IMR-90 (cell line): Measurements from ENCODE around the gene C1orf74.

Source experiments
- CEBPB ChIP-seq: IDR thresholded peaks from 2 replicates; pipeline ENCODE4 v1.6.1; 2012; ENCODE audit warnings: low read depth, low read length, improper control_type of control experiment
- CTCF ChIP-seq: conservative IDR thresholded peaks from 2 replicates; pipeline ENCODE4 v1.5.1; 2012; ENCODE audit warnings: mild to moderate bottlenecking, low read depth, low read length, improper control_type of control experiment
- MAFK ChIP-seq: IDR thresholded peaks from 2 replicates; pipeline ENCODE4 v1.6.1; 2012; ENCODE audit warnings: low read depth, low read length, improper control_type of control experiment
- POLR2A ChIP-seq: IDR thresholded peaks from 2 replicates; pipeline ENCODE4 v1.6.1; 2012; ENCODE audit warnings: mild to moderate bottlenecking, low read depth, low read length
- RAD21 ChIP-seq: IDR thresholded peaks from 2 replicates; pipeline ENCODE4 v1.6.1; 2012; ENCODE audit warnings: low read length, improper control_type of control experiment
- USF2 ChIP-seq: fragments of 150-350 bp; IDR thresholded peaks from 2 replicates; pipeline ENCODE4 v1.6.1; 2017; ENCODE audit warnings: mild to moderate bottlenecking, antibody characterized with exemption, low read length, low read depth

- TF ChIP-seq CTCF, result no peak
- TF ChIP-seq CEBPB, result no peak
- no peak for TF ChIP-seq MAFK
- TF ChIP-seq RAD21, result no peak
- TF ChIP-seq USF2, result no peak
- no peak for TF ChIP-seq POLR2A
These were observed 18.3 kb downstream of the C1orf74 start for GRCh38 chr1:209766051-209766450.
